ENCODE results near the gene TMEM33.

DNA sequence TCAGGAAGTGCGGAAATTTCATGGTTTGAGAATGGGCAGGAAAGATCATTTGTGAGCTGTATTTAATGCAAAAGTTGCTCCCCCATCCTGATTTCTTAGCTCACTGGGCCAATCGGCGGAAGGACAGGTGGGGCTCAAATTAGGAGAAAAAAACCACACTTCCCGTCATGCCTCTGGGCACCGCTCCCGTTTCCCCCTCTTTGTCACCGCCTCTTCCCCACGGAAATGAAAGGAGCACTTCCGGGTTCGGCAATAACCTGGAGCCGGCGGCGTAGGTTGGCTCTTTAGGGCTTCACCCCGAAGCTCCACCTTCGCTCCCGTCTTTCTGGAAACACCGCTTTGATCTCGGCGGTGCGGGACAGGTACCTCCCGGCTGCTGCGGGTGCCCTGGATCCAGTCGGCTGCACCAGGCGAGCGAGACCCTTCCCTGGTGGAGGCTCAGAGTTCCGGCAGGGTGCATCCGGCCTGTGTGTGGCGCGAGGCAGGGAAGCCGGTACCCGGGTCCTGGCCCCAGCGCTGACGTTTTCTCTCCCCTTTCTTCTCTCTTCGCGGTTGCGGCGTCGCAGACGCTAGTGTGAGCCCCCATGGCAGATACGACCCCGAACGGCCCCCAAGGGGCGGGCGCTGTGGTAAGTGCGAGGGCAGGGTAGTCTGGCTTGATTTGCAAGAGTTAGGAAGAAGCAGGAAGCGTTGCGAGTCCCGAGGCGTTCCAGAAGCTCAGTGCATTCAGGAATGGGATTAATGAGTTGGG lies at the start of gene TMEM33:
- TF ChIP-seq, protein P1, sequence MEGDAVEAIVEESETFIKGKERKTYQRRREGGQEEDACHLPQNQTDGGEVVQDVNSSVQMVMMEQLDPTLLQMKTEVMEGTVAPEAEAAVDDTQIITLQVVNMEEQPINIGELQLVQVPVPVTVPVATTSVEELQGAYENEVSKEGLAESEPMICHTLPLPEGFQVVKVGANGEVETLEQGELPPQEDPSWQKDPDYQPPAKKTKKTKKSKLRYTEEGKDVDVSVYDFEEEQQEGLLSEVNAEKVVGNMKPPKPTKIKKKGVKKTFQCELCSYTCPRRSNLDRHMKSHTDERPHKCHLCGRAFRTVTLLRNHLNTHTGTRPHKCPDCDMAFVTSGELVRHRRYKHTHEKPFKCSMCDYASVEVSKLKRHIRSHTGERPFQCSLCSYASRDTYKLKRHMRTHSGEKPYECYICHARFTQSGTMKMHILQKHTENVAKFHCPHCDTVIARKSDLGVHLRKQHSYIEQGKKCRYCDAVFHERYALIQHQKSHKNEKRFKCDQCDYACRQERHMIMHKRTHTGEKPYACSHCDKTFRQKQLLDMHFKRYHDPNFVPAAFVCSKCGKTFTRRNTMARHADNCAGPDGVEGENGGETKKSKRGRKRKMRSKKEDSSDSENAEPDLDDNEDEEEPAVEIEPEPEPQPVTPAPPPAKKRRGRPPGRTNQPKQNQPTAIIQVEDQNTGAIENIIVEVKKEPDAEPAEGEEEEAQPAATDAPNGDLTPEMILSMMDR (conservative IDR thresholded peaks at IDR 0.05), result no peak
- no peak for TF ChIP-seq EZH2 (IDR thresholded peaks at IDR 0.05; ENCODE audit: low read depth)

Data from PC-9 (cell line).